CD4-positive, alpha-beta T cell treated with Interleukin-2 at 100 ng/mL for 4 hours (primary cell): ENCODE measurements around the gene CCNT1.
"Not testable (repeated sequence)": the region's sequence is repeated elsewhere in the genome, so short reads cannot be mapped to it uniquely, and the experiment has no call there.

Experiments used
- DNase-seq: peaks from one replicate; pipeline ENCODE4 v3.0.0-alpha.2; 2020; ENCODE audit warnings: low spot score

The CCNT1 gene

GRCh38 chr12:48716493-48717251 lies at the start of gene CCNT1:
Gene CCNT1 (minus strand): TSS chr12:48716707. CDS start chr12:48716675, 32 bp downstream.
- DNase-seq = peak; percentile 99

- DNase-seq = no peak
Observed at GRCh38 chr12:48765753-48766162, 49.3 kb upstream of the CCNT1 start.

- DNase-seq = no peak
Observed at GRCh38 chr12:48764521-48764920, 48.0 kb upstream of the CCNT1 start.

DNA sequence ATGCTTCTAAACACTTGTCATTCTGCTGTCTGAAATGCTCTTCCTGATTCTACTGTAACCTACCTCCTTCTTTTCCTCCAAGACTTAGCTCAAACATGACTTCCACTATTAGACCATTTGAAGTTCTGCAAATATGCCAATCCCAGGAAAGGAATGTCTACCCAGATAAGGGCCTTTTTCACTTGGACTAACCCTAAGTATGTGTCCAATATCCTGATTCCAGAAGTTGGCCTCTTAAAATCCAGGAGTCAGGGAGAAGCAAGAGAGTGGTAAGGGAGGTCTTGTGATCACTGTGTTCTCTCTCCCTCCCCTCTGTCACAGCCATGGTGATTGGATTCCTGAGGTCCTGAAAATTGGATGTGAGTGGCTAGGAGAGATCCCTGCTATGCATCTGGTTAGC lies 42.2 kb upstream of the CCNT1 start:
- no peak for DNase-seq

DNA sequence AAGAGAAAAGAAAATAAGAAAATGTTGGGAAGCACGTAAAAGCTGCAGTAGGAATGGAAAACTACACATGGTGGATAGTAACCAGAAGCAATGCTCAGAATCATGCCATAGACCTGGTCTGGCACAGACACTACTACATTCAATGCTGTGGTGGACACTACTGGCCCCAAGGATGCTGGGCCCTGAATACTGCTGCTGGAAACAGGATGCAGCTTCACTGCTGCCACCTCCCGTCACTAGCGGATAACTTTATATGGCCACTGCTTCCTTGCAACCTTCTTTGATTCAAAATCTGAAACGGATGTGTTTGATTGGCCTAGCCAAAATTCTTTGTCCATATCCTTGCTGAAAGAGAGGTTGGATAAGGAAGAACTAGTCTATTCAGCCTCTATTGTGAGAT lies 41.7 kb upstream of the CCNT1 start:
- no peak for DNase-seq

GRCh38 chr12:48750769-48751356 lies 34.4 kb upstream of the CCNT1 start:
- no peak for DNase-seq

DNA sequence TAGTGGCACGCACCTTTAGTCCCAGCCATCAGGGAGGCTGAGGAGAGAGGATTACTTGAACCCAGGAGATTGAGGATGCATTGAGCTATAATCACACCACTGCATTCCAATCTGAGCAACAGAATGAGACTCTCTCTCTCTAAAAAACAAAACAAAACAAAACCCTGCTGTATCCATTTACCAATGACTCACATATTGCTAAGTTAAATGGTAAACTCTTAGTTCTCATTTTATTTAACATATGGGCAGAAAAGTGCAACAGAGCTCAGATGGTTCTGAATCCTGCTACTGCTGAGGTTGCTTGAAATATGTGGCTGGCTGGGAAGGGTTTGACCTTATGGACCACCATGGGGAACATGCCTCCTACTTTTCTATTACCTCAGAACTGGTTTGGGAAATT lies 33.7 kb upstream of the CCNT1 start:
- no peak for DNase-seq

GRCh38 chr12:48744251-48745008 lies 27.9 kb upstream of the CCNT1 start:
- DNase-seq = no peak

DNA sequence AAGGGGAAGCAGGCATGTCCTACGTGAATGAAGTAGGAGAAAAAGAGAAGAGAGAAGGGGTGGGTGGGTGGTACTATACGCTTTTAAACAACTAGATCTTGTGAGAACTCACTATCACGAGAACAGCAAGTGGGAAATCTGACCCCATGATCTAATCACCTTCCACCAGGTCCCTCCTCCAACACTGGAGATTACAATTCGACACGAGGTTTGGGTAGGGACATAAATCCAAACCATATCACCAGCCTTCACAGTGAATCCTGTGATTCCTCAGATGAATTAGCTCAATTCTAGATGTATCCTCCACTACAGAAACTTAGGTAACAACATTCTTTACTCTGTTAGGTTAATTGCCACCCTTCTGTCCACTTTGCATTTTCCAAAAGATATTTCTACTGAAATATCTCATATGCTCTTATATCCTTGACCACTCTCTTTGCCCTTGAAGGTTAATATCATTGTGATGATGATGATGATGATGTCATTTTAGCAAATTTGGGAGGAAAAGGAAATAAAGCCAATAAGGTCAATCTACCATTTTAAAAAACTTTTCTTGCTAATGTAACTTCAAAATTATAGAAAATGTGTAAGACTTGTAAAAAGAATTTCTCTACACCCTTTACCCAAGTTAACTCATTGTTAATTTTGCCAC lies 23.2 kb upstream of the CCNT1 start:
- DNase-seq = no peak

GRCh38 chr12:48736456-48736855 lies 19.9 kb upstream of the CCNT1 start:
- no peak for DNase-seq

- no peak for DNase-seq
Observed at GRCh38 chr12:48728807-48729206, 12.3 kb upstream of the CCNT1 start.

DNA sequence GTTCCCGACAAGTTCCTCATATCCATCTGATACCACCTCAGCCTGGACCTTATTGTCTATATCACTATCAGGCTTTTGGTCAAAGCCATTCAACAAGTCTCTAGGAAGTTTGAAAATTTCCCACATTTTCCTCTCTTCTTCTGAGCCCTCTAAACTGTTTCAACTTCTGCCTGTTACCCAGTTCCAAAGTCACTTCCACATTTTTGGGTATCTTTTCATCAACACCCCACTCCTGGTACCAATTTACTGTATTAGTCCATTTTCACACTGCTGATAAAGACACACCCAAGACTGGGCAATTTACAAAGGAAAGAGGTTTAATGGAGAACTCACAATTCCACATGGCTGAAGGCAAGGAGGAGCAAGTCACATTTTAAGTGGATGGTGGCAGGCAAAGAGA lies 4.2 kb upstream of the CCNT1 start:
- not testable (repeated sequence) for DNase-seq

GRCh38 chr12:48720171-48720570 lies 3.7 kb upstream of the CCNT1 start:
- DNase-seq = not testable (repeated sequence)

- not testable (repeated sequence) for DNase-seq
Observed at GRCh38 chr12:48719002-48719401, 2.5 kb upstream of the CCNT1 start.

GRCh38 chr12:48717252-48717695 lies 767 bp upstream of the CCNT1 start:
- no peak for DNase-seq

GRCh38 chr12:48716168-48716492 lies 377 bp downstream of the CCNT1 start:
- no peak for DNase-seq

- no peak for DNase-seq
Observed at GRCh38 chr12:48712209-48712608, 4.3 kb downstream of the CCNT1 start.

DNA sequence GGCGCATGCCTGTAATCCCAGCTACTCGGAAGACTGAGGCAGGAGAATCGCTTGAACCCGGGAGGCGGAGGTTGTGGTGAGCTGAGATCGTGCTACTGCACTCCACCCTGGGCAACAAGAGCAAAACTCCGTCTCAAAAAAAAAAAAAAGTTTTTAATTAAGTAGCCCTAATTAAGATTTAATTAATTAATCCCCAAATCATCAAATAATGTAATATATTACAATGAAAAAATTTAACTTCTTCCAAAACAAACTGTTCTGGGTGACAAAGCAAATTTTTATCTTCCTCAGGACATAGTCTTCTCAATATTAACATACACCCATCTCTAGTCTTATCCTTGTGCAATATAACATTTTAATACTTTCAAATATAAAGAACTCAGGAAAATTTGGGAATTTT lies 17.7 kb downstream of the CCNT1 start:
- DNase-seq = not testable (repeated sequence)

GRCh38 chr12:48696626-48697025 lies 19.9 kb downstream of the CCNT1 start:
- DNase-seq = no peak

DNA sequence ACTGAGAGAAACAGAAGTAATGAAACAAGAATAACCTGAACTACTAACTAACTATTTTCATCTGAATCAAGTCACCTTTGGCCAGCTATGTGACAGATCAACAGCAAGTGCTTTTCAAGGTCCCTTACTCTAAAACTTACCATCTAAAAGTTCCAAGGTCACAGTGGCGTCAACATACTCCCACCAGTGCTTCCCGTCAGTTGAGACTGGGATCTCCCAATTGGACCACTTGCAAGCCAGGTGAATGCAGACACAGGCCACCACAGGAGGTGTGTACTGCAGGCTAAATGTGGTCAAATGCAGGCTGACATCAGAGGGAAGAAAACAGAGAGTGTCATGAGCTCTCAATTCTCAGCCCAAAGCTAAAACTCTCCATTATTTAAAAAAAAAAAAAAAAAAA lies 20.6 kb downstream of the CCNT1 start:
- no peak for DNase-seq

- no peak for DNase-seq
Observed at GRCh38 chr12:48694038-48694437, 22.5 kb downstream of the CCNT1 start.

DNA sequence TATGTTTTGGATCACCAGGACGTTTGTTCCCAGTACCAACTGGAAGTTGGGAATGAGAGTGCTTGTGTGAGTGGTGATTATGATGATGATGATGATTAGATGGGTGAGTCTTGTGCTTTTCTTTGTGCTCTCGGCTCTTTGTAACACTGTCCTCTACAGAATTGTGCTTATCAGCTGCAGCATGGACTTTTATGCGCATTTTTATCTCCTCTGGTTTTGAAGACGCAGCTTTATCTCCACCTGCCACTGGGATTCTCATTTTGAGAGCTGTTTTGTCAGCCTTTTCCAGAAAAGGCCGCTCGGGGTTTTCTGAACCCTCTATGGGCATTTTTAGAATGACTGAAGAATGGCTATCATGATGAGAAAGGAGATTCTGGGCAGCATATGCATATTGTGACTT lies 22.9 kb downstream of the CCNT1 start:
- no peak for DNase-seq
